HG03520 (cell line): Measurements from ENCODE around the gene CCDC34.

Experiments
- ATAC-seq: cut with Tn5 transposase; IDR thresholded peaks from one replicate; pipeline ENCODE4 v1.9.1; 2021; ENCODE audit warnings: mild to moderate bottlenecking, moderate library complexity; ENCODE audit not compliant: unreplicated experiment

Gene CCDC34

GRCh38 chr11:27362749-27363575 lies at the start of gene CCDC34:
CCDC34 (minus strand) TSS chr11:27363215; CDS start chr11:27363194, 21 bp downstream.
- peak; percentile 99 for ATAC-seq

- ATAC-seq, result no peak
These were observed 49.2 kb upstream of the CCDC34 start for GRCh38 chr11:27412192-27412691.

- ATAC-seq, result no peak
These were observed 48.3 kb upstream of the CCDC34 start for GRCh38 chr11:27411328-27411727.

- no peak for ATAC-seq
These were observed 47.3 kb upstream of the CCDC34 start for GRCh38 chr11:27410272-27410671.

- ATAC-seq, result no peak
These were observed 46.7 kb upstream of the CCDC34 start for GRCh38 chr11:27409742-27410141.

GRCh38 chr11:27409049-27409448 lies 46.0 kb upstream of the CCDC34 start:
- no peak for ATAC-seq

GRCh38 chr11:27408246-27408800 lies 45.3 kb upstream of the CCDC34 start:
- no peak for ATAC-seq

GRCh38 chr11:27406498-27407354 lies 43.7 kb upstream of the CCDC34 start:
- ATAC-seq, result no peak

- no peak for ATAC-seq
These were observed 42.1 kb upstream of the CCDC34 start for GRCh38 chr11:27405134-27405533.

GRCh38 chr11:27404427-27404826 lies 41.4 kb upstream of the CCDC34 start:
- no peak for ATAC-seq

- ATAC-seq, result no peak
These were observed 40.2 kb upstream of the CCDC34 start for GRCh38 chr11:27403195-27403594.

- ATAC-seq, result no peak
These were observed 39.4 kb upstream of the CCDC34 start for GRCh38 chr11:27402450-27402849.

- ATAC-seq, result no peak
These were observed 38.9 kb upstream of the CCDC34 start for GRCh38 chr11:27401833-27402316.

GRCh38 chr11:27401280-27401832 lies 38.3 kb upstream of the CCDC34 start:
- ATAC-seq, result no peak

GRCh38 chr11:27398400-27398770 lies 35.4 kb upstream of the CCDC34 start:
- no peak for ATAC-seq

GRCh38 chr11:27397624-27398399 lies 34.8 kb upstream of the CCDC34 start:
- no peak for ATAC-seq

- ATAC-seq, result no peak
These were observed 33.3 kb upstream of the CCDC34 start for GRCh38 chr11:27396259-27396839.

GRCh38 chr11:27395556-27396258 lies 32.7 kb upstream of the CCDC34 start:
- ATAC-seq, result no peak

- no peak for ATAC-seq
These were observed 31.8 kb upstream of the CCDC34 start for GRCh38 chr11:27394781-27395228.
